ENCODE results near the gene CNTNAP4.

Gene CNTNAP4

GRCh38 chr16:76464955-76465620 lies 187.9 kb downstream of the CNTNAP4 start:
- no peak overlapping the region for H3K27ac Mint-ChIP-seq
- H3K4me3 Mint-ChIP-seq: no peak overlapping the region
- no peaks in the 10 kb centered on the region for H3K9me3 Mint-ChIP-seq
- no peaks in the 10 kb centered on the region for H3K36me3 Mint-ChIP-seq (ENCODE audit: low read depth)
- H3K4me1 Mint-ChIP-seq (ENCODE audit: low read depth): no peaks in the 10 kb centered on the region
- no peaks in the 10 kb centered on the region for H3K27me3 Mint-ChIP-seq (ENCODE audit: low read depth)

- Mint-ChIP-seq H3K27ac (no peak overlapping the region), H3K27me3 (ENCODE audit: low read depth) (no peaks in the 10 kb centered on the region), H3K36me3 (ENCODE audit: low read depth) (no peaks in the 10 kb centered on the region), H3K4me1 (ENCODE audit: low read depth) (no peaks in the 10 kb centered on the region), H3K9me3 (no peaks in the 10 kb centered on the region), H3K4me3 (no peak overlapping the region)
These were observed 189.7 kb downstream of the CNTNAP4 start for GRCh38 chr16:76466871-76467270.

- Mint-ChIP-seq H3K4me1 (ENCODE audit: low read depth) (no peaks in the 10 kb centered on the region), H3K9me3 (peaks cover 3% of the 10 kb centered on the region), H3K27me3 (ENCODE audit: low read depth) (no peaks in the 10 kb centered on the region), H3K4me3 (no peak overlapping the region), H3K27ac (no peak overlapping the region), H3K36me3 (ENCODE audit: low read depth) (no peaks in the 10 kb centered on the region)
These were observed 196.8 kb downstream of the CNTNAP4 start for GRCh38 chr16:76474048-76474447.

GRCh38 chr16:76478105-76478504 lies 200.9 kb downstream of the CNTNAP4 start:
- Mint-ChIP-seq H3K27me3 (ENCODE audit: low read depth) (no peaks in the 10 kb centered on the region), H3K36me3 (ENCODE audit: low read depth) (no peaks in the 10 kb centered on the region), H3K9me3 (peaks cover 3% of the 10 kb centered on the region), H3K4me3 (no peak overlapping the region), H3K27ac (no peak overlapping the region), H3K4me1 (ENCODE audit: low read depth) (no peaks in the 10 kb centered on the region)

- H3K36me3 Mint-ChIP-seq (ENCODE audit: low read depth): no peaks in the 10 kb centered on the region
- H3K9me3 Mint-ChIP-seq: peaks cover 3% of the 10 kb centered on the region
- H3K4me1 Mint-ChIP-seq (ENCODE audit: low read depth): no peaks in the 10 kb centered on the region
- H3K4me3 Mint-ChIP-seq: no peak overlapping the region
- H3K27me3 Mint-ChIP-seq (ENCODE audit: low read depth): no peaks in the 10 kb centered on the region
- no peak overlapping the region for H3K27ac Mint-ChIP-seq
These were observed 206.2 kb downstream of the CNTNAP4 start for GRCh38 chr16:76483307-76483909.

- H3K27me3 Mint-ChIP-seq (ENCODE audit: low read depth): no peaks in the 10 kb centered on the region
- no peaks in the 10 kb centered on the region for H3K36me3 Mint-ChIP-seq (ENCODE audit: low read depth)
- no peak overlapping the region for H3K27ac Mint-ChIP-seq
- peaks cover 3% of the 10 kb centered on the region for H3K9me3 Mint-ChIP-seq
- no peak overlapping the region for H3K4me3 Mint-ChIP-seq
- H3K4me1 Mint-ChIP-seq (ENCODE audit: low read depth): no peaks in the 10 kb centered on the region
These were observed 206.8 kb downstream of the CNTNAP4 start for GRCh38 chr16:76484020-76484419.

GRCh38 chr16:76486740-76487139 lies 209.5 kb downstream of the CNTNAP4 start:
- Mint-ChIP-seq H3K27ac (no peak overlapping the region), H3K27me3 (ENCODE audit: low read depth) (no peaks in the 10 kb centered on the region), H3K4me1 (ENCODE audit: low read depth) (no peaks in the 10 kb centered on the region), H3K36me3 (ENCODE audit: low read depth) (no peaks in the 10 kb centered on the region), H3K4me3 (no peak overlapping the region), H3K9me3 (peaks cover 6% of the 10 kb centered on the region)

GRCh38 chr16:76487411-76488064 lies 210.3 kb downstream of the CNTNAP4 start:
- no peaks in the 10 kb centered on the region for H3K36me3 Mint-ChIP-seq (ENCODE audit: low read depth)
- peaks cover 6% of the 10 kb centered on the region for H3K9me3 Mint-ChIP-seq
- no peaks in the 10 kb centered on the region for H3K27me3 Mint-ChIP-seq (ENCODE audit: low read depth)
- no peaks in the 10 kb centered on the region for H3K4me1 Mint-ChIP-seq (ENCODE audit: low read depth)
- H3K27ac Mint-ChIP-seq: no peak overlapping the region
- H3K4me3 Mint-ChIP-seq: no peak overlapping the region

GRCh38 chr16:76488065-76488417 lies 210.8 kb downstream of the CNTNAP4 start:
- no peak overlapping the region for H3K27ac Mint-ChIP-seq
- no peak overlapping the region for H3K4me3 Mint-ChIP-seq
- H3K9me3 Mint-ChIP-seq: peaks cover 9% of the 10 kb centered on the region
- no peaks in the 10 kb centered on the region for H3K4me1 Mint-ChIP-seq (ENCODE audit: low read depth)
- H3K36me3 Mint-ChIP-seq (ENCODE audit: low read depth): no peaks in the 10 kb centered on the region
- no peaks in the 10 kb centered on the region for H3K27me3 Mint-ChIP-seq (ENCODE audit: low read depth)

GRCh38 chr16:76490036-76490639 lies 212.9 kb downstream of the CNTNAP4 start:
- Mint-ChIP-seq H3K9me3 (peaks cover 8% of the 10 kb centered on the region), H3K27me3 (ENCODE audit: low read depth) (no peaks in the 10 kb centered on the region), H3K36me3 (ENCODE audit: low read depth) (no peaks in the 10 kb centered on the region), H3K4me1 (ENCODE audit: low read depth) (no peaks in the 10 kb centered on the region), H3K27ac (no peak overlapping the region), H3K4me3 (no peak overlapping the region)

GRCh38 chr16:76500006-76500405 lies 222.8 kb downstream of the CNTNAP4 start:
- no peaks in the 10 kb centered on the region for H3K36me3 Mint-ChIP-seq (ENCODE audit: low read depth)
- no peak overlapping the region for H3K27ac Mint-ChIP-seq
- H3K4me1 Mint-ChIP-seq (ENCODE audit: low read depth): no peaks in the 10 kb centered on the region
- H3K27me3 Mint-ChIP-seq (ENCODE audit: low read depth): no peaks in the 10 kb centered on the region
- H3K9me3 Mint-ChIP-seq: peaks cover 5% of the 10 kb centered on the region
- H3K4me3 Mint-ChIP-seq: no peak overlapping the region

GRCh38 chr16:76502063-76502462 lies 224.9 kb downstream of the CNTNAP4 start:
- H3K36me3 Mint-ChIP-seq (ENCODE audit: low read depth): no peaks in the 10 kb centered on the region

GRCh38 chr16:76502555-76502954 lies 225.4 kb downstream of the CNTNAP4 start:
- Mint-ChIP-seq H3K27me3 (ENCODE audit: low read depth) (no peaks in the 10 kb centered on the region), H3K4me3 (no peak overlapping the region), H3K27ac (no peak overlapping the region), H3K36me3 (ENCODE audit: low read depth) (no peaks in the 10 kb centered on the region), H3K4me1 (ENCODE audit: low read depth) (no peaks in the 10 kb centered on the region), H3K9me3 (peaks cover 5% of the 10 kb centered on the region)

More at GRCh38 chr16:76502063-76502462, 224.9 kb downstream of the CNTNAP4 start:
- Mint-ChIP-seq H3K27ac (no peak overlapping the region), H3K4me1 (ENCODE audit: low read depth) (no peaks in the 10 kb centered on the region), H3K27me3 (ENCODE audit: low read depth) (no peaks in the 10 kb centered on the region), H3K9me3 (peaks cover 5% of the 10 kb centered on the region), H3K4me3 (no peak overlapping the region)

- Mint-ChIP-seq H3K27me3 (ENCODE audit: low read depth) (no peaks in the 10 kb centered on the region), H3K27ac (no peak overlapping the region), H3K36me3 (ENCODE audit: low read depth) (no peaks in the 10 kb centered on the region), H3K4me3 (no peak overlapping the region), H3K9me3 (peaks cover 5% of the 10 kb centered on the region), H3K4me1 (ENCODE audit: low read depth) (no peaks in the 10 kb centered on the region)
These were observed 225.9 kb downstream of the CNTNAP4 start for GRCh38 chr16:76503091-76503490.

GRCh38 chr16:76511203-76511602 lies 234.0 kb downstream of the CNTNAP4 start:
- Mint-ChIP-seq H3K4me1 (ENCODE audit: low read depth) (no peaks in the 10 kb centered on the region), H3K9me3 (no peaks in the 10 kb centered on the region), H3K27ac (no peak overlapping the region)

More at GRCh38 chr16:76511203-76511602, 234.0 kb downstream of the CNTNAP4 start:
- Mint-ChIP-seq H3K36me3 (ENCODE audit: low read depth) (no peaks in the 10 kb centered on the region), H3K4me3 (no peak overlapping the region), H3K27me3 (ENCODE audit: low read depth) (no peaks in the 10 kb centered on the region)

All from T-helper 1 cell treated with Interleukin-12 subunit alpha and Interleukin-12 subunit beta and Interleukin-4 antibody, amounts not matched to agents 30 μg/mL and 1 μg/mL, for 36 hours (primary cell).